Skin of body (tissue), 2 donors: ENCODE data around the gene POLR1E. TPM values are rescaled to one million over a fixed set of nuclear protein-coding genes. Genes with fewer than 3 reads are reported as not detected.

Experiments used
- DNase-seq: peaks from one replicate; lab custom pipeline; 2025; lab: John Stamatoyannopoulos, UW
- total RNA-seq: library from RNA; depleted of rRNA; stranded (reverse); fragments of >200 nt; gene quantifications from one replicate; pipeline ENCODE4 v1.2.3, GENCODE V29; 2014

Gene POLR1E, protein sequence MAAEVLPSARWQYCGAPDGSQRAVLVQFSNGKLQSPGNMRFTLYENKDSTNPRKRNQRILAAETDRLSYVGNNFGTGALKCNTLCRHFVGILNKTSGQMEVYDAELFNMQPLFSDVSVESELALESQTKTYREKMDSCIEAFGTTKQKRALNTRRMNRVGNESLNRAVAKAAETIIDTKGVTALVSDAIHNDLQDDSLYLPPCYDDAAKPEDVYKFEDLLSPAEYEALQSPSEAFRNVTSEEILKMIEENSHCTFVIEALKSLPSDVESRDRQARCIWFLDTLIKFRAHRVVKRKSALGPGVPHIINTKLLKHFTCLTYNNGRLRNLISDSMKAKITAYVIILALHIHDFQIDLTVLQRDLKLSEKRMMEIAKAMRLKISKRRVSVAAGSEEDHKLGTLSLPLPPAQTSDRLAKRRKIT
- 28.8 TPM for total RNA-seq

DNA sequence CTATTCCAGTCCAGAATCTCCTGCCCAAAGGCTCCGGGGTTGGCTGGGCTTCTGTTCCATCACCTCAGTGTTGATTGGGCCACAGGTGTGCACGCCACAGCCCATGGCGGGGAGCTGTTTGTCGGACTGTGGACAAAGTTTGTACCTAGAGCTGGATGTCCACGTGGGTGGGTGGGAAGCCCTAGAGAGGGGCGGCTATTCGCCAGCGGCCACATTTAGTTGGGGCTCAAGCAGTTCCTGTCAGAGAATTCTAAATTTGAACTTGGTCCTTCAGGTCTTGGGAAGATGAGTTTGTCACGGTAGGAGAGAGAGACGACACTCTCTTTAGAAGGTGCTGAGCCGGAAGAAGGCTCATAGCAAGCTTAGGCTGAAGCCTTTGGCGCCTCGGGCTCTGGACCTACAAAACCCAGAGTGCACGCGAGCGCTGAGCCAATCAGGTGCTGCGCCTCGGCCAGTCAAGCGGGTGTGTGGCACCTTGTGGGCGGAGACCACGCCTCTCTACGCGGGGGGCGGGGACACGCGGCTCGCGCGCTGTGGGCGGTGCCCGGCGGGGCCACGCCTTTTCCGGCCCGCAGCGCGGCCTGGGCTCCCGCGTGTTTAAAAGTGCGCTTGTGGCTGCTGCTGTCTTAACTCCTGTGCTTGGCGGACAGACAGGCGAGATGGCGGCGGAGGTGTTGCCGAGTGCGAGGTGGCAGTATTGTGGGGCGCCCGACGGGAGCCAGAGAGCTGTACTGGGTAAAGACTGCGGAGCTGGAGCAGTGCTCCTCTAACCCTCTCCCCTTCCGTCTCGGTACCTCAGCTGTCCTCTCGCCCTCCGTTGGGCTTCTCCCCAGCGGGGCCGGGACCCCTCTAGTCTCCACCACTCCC is at the start of gene POLR1E:
TSS of gene POLR1E (plus strand) at position 560 of the 867 bp plus-strand sequence. CDS start at position 660, 100 bp downstream.
- peak; percentile 67 for DNase-seq

- no peak for DNase-seq
Measured at GRCh38 chr9:37436540-37436939, 49.2 kb upstream of the POLR1E start.

- no peak for DNase-seq
Measured at GRCh38 chr9:37437010-37437409, 48.7 kb upstream of the POLR1E start.

GRCh38 chr9:37437621-37438020 is 48.1 kb upstream of the POLR1E start:
- DNase-seq, result no peak

DNA sequence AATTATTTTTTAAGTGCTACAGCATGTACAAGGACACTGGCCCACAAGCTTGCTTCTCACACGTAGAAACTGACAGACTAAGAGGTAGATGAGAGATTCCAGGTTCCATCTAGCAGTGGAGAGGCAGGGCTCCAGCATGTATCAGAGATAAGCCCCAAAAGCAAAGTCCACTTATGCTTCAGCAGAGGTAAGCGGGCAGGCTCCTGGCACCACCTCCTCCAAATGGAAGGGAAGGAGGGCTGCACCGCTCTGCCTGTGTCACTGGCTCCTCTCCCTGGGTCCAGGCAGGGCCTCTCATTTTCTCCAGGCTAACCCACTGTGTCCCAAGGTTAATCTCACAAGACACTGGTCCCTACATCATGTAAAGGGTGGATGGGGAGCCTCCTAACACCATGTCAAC is 47.4 kb upstream of the POLR1E start:
- no peak for DNase-seq

GRCh38 chr9:37441776-37442370 is 43.9 kb upstream of the POLR1E start:
- no peak for DNase-seq

DNA sequence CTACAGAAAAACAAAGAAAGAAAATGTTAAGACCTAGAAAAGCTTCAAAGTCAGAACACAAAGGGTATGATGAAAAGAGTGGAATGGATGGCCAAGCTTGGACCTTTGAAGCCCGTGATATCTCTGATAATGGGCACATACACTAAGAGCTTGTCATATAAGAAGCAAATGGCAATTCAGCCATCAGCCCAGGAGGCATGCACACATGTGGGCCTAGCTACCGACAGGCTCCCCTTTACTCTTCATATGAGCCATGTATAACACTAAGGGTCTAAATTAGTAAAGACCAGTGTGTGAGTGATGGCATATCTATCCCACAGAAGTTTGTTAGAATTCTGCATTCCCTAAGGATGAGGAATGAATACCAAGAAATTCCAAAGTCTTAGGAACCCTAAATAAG is 43.2 kb upstream of the POLR1E start:
- DNase-seq, result no peak

DNA sequence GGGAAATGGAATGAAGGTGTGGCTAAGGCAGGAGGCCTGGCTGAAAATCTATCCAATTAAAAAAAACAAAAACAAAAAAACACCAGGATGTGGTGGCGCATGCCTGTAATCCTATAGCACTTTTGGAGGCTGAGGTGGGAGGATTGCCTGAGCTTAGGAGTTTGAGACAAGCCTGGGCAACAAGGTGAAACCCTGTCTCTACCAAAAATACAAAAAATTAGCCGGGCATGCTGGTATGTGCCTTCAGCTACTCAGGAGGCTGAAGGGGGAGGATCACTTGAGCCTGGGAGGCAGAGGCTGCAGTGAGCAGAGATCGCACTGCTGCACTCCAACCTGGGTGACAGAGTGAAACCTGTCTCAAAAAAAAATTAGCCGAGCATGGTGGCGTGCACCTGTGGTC is 42.2 kb upstream of the POLR1E start:
- no peak for DNase-seq

DNA sequence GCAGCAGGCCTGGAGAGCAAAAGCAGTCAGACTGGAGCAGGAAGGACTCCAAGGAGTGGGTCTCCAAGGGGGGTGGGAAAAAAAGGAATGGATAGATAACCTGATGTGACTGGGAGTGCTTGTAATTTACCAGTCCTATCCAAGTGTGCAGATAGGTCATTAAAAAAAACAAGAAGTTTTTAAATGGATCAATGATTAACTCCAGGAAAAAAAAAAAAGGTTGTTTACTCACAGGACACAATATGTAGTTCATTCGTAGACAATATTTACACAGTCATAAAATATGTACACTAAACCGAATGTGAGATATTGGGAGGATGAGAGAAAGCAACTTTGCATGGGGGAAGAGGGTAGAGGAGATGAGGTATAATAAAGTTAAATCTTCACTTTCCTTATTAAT is 40.9 kb upstream of the POLR1E start:
- no peak for DNase-seq

DNA sequence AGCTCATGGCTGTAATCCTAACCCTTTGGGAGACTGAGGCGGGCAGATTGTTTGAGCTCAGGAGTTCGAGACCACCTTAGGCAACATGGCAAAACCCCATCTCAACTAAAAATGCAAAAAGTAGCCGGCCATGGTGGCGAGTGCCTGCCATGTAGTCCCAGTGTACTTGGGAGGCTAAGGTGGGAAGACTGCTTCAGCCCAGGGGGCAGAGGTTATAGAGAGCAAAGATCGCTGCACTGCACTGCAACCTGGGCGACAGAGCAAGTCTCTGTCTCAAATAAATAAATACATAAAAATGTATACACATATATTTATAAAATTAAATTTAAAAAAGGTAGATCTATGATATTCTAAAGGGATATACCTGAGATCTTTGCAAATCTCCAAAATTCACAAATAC is 39.9 kb upstream of the POLR1E start:
- DNase-seq, result no peak

DNA sequence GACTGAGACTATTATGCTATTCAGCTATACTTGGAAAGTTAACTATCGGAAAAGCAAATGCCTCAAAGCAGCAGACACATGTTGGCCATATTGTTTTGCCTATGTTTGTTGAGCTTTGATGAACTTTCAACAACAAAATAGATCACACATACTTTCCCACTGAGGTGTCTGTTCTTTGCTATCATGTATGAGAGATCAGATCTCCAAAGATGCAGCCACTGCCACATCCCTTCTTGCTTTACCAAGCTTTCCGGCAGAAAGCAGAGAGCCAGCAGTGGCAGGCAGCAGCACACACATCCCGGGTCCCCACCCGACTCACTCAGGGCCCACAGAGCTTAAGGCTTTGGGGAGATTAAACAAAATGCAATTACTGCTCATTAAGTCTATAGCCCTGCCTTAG is 39.3 kb upstream of the POLR1E start:
- no peak for DNase-seq

DNA sequence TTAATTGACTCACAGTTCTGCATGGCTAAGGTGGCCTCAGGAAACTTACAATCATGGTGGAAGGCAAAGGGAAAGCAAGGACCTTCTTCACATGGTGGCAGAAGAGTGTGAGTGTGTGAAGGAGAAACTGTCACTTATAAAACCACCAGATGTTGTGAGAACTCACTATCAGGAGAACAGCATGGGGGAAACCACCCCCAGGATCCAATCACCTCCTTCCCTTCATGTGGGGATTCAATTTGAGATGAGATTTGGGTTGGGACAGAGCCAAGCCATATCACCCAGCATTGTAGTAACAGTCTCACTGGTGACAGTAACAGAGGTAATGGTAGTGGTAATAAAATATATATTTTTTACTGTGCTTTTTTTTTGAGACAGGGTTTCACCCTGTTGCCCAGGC is 38.6 kb upstream of the POLR1E start:
- no peak for DNase-seq

DNA sequence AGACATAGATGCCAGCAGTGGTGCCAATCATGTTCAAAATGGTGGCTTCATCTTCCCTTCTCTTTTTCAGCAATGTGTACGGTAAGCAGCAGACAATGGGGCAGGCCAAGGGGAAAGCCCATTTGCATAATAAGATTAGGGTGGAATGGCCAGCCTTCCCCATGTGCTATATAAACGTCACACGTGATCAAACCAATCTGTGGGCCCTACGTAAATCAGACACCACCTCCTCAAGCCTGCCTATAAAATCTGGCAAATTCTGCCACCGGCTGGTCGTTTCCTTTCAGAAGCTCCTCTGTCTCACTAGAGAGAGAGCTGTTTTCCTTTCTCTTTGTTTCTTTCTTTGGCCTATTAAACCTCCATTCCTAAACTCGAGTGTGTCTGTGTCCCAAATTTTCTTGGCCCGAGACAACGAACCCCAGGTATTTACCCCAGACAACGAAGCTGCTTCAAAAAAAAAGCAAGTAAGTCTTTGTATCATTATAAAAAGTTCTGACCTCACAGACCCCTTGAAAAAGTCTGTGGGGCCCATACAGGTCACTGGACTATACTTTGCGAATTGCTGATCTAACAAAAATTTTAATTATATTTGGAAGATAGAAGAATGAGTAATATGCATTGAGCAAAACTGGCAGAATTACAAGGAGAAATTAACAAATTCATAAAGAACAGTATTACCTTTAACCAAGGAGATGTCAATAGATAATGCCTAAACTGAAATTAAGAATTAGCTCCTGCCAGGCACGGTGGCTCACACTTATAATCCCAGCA is 35.7 kb upstream of the POLR1E start:
- DNase-seq, result no peak

DNA sequence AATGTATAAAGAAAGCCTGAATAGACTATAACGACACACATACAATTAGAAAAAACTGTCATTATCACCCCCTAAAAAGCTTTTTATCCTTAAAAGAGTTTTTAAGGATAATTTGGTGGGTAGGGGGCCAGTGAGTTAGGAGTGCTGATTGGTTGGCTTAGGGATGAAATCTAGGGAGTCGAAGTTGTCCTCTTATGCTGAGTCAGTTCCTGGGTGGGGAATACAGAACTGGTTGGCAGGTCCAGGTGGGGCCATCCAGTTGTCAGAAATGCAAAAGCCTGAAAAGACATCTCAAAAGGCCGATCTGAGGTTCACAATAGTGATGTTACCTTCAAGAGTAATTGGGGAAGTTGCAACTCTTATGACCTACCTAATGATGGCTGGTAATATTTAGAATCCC is 34.1 kb upstream of the POLR1E start:
- DNase-seq, result no peak

DNA sequence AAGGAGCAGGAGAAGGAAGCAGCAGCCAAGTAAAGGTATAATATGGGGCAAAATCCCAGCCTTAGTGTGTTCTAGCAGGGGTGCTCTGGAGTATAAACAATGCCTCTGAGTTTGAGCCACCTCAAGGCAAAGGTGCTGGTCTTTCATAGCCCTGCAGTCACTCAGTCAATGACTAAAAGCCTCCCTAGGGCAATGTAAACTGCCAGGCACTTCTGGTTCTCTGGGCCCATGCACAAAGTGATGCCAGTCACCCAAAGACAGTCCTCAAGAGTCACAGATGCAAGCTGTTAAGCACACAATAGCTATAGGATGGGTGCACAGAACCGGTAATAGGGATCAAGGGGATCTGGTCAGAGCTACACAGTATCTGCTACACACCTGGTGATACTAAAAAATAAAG is 33.1 kb upstream of the POLR1E start:
- DNase-seq, result no peak

DNA sequence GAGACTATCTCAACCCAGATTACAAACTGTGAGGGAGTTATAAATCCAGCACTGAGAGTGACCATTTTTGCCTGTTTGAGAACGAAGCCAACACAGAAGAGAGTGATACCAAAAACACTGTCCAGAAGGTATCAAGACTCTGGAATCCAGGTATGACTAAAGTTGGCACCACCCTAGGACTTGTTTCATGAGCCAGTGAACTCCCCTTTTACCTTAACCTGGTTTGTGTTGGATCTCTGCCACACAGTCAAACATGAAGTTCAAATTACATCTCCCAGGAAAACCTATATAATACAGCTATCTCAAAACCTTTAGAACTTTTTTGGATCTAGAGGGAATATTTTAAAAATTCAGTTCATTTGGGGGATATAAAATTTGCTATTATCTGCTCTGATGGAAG is 31.9 kb upstream of the POLR1E start:
- DNase-seq, result no peak

DNA sequence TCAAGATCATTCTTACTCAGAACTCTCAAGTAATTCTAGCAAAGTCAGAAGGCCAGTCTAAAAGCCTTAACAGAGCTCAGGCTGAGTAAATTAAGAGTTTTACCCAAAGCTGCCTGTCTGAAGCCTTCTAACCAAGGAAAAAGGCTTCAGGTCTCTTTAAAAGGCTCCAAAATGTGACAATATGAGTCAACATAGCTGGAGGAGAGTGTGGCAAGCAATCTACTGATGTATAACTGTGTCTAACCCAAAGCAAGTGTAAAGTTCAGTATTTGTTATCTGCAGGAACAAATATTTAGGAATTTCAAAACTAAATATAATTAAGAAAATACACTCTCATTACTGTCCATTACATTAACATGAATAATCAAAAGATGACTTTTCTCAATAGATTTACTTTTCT is 31.5 kb upstream of the POLR1E start:
- DNase-seq, result no peak

- DNase-seq, result no peak
Measured at GRCh38 chr9:37455884-37456647, 29.7 kb upstream of the POLR1E start.

GRCh38 chr9:37456817-37457216 is 28.9 kb upstream of the POLR1E start:
- peak; percentile 6 for DNase-seq

DNA sequence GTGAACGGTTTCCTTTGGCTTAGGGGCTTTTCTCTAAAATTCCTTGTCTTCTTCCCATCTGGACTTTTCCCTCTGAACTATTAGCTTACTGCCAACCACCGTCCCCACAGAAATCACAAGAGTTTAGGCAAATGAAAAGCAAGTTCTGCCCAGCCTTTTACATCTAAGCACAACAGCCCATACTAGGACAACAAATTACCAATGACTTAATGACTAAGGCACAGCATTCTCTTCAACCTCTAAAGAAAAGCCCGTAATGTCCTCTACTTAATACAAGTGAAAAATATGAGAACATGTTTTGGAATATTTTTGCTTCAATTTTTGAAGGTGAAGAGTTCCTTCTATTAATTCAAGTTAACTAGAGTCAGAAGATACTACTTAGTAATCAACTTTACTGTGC is 21.7 kb upstream of the POLR1E start:
- peak; percentile 8 for DNase-seq
